CD4-positive, alpha-beta T cell treated with Interleukin-1 beta for 1 hour (primary cell): ENCODE data around the gene ACAA1.

Source experiments
- DNase-seq, 2 donors: peaks; one replicate each; pipeline ENCODE4 v3.0.0-alpha.2; 2020 to 2022

The ACAA1 gene

GRCh38 chr3:38133557-38134405 is 3.1 kb downstream of the ACAA1 start:
- no peak for DNase-seq

GRCh38 chr3:38133209-38133556 is 3.7 kb downstream of the ACAA1 start:
- no peak for DNase-seq

GRCh38 chr3:38131621-38132369 is 5.1 kb downstream of the ACAA1 start:
- peak in 1 of 2 donors; percentile 31 for DNase-seq

- DNase-seq = no peak
Measured at GRCh38 chr3:38130631-38131065, 6.3 kb downstream of the ACAA1 start.

GRCh38 chr3:38129058-38129457 is 7.9 kb downstream of the ACAA1 start:
- DNase-seq = no peak

- DNase-seq = no peak
Measured at GRCh38 chr3:38128303-38128655, 8.6 kb downstream of the ACAA1 start.

- DNase-seq = no peak
Measured at GRCh38 chr3:38127611-38128302, 9.2 kb downstream of the ACAA1 start.

GRCh38 chr3:38126121-38126892 is 10.6 kb downstream of the ACAA1 start:
- DNase-seq = no peak

- DNase-seq = no peak
Measured at GRCh38 chr3:38125305-38126120, 11.4 kb downstream of the ACAA1 start.

- no peak for DNase-seq
Measured at GRCh38 chr3:38124324-38125122, 12.4 kb downstream of the ACAA1 start.

GRCh38 chr3:38122712-38123290 is 14.1 kb downstream of the ACAA1 start:
- no peak for DNase-seq

GRCh38 chr3:38121832-38122461 is 15.0 kb downstream of the ACAA1 start:
- DNase-seq = no peak

- DNase-seq = no peak
Measured at GRCh38 chr3:38121451-38121831, 15.5 kb downstream of the ACAA1 start.

- DNase-seq = no peak
Measured at GRCh38 chr3:38120693-38121450, 16.1 kb downstream of the ACAA1 start.

- no peak for DNase-seq
Measured at GRCh38 chr3:38119821-38120692, 16.9 kb downstream of the ACAA1 start.

GRCh38 chr3:38119248-38119544 is 17.7 kb downstream of the ACAA1 start:
- no peak for DNase-seq

GRCh38 chr3:38118421-38119247 is 18.3 kb downstream of the ACAA1 start:
- no peak for DNase-seq
